ENCODE data around the gene SERTAD4. TPM values are rescaled to one million over a fixed set of nuclear protein-coding genes. Genes with fewer than 3 reads are reported as not detected.

The SERTAD4 gene
- total and polyA plus RNA-seq, 2 of the 8 experiments (the other 6 are each of a cell fraction or from before 2014, with no cell fraction given): 0.54 to 3.2 TPM

- TF ChIP-seq CTCF (IDR thresholded peaks at IDR 0.05; ENCODE audit: control extremely low read depth in 1 of 3, insufficient read depth in 1 of 3, low read depth in 1 of 3, low read length in 3 of 3) (no peak), CREB1 (IDR thresholded peaks at IDR 0.05) (no peak), TEAD4 (IDR thresholded peaks at IDR 0.05; ENCODE audit: low read depth, low read length) (no peak), CHD2 (IDR thresholded peaks at IDR 0.05; ENCODE audit: low read length) (no peak), SIN3A (conservative IDR thresholded peaks at IDR 0.05 in 1 of 2, IDR thresholded peaks at IDR 0.05 in 1 of 2; ENCODE audit: low read depth in 1 of 2, low read length in 2 of 2) (no peak)
These were observed 9.2 kb upstream of the SERTAD4 start (continued) for GRCh38 chr1:210223226-210223904.

All from H1 (cell line).